Breast epithelium (tissue), 3 donors: ENCODE results near the gene MT1X.

ENCODE experiments used
- POLR2A ChIP-seq: fragments of 450-650 bp; IDR thresholded peaks from one replicate; pipeline ENCODE4 v1.6.1; 2016; ENCODE audit warnings: antibody characterized with exemption, mild to moderate bottlenecking, moderate library complexity
- TF ChIP-seq, protein P1 (sequence below), 3 donors: fragments of 450-650 bp; IDR thresholded peaks; one replicate each; pipeline ENCODE4 v1.5.1; 2016 to 2017; ENCODE audit warnings: antibody characterized with exemption in 3 of 3, mild to moderate bottlenecking in 3 of 3, moderate library complexity in 3 of 3

- TF ChIP-seq, protein P1, sequence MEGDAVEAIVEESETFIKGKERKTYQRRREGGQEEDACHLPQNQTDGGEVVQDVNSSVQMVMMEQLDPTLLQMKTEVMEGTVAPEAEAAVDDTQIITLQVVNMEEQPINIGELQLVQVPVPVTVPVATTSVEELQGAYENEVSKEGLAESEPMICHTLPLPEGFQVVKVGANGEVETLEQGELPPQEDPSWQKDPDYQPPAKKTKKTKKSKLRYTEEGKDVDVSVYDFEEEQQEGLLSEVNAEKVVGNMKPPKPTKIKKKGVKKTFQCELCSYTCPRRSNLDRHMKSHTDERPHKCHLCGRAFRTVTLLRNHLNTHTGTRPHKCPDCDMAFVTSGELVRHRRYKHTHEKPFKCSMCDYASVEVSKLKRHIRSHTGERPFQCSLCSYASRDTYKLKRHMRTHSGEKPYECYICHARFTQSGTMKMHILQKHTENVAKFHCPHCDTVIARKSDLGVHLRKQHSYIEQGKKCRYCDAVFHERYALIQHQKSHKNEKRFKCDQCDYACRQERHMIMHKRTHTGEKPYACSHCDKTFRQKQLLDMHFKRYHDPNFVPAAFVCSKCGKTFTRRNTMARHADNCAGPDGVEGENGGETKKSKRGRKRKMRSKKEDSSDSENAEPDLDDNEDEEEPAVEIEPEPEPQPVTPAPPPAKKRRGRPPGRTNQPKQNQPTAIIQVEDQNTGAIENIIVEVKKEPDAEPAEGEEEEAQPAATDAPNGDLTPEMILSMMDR (IDR thresholded peaks at IDR 0.05) = no peak
- no peak for TF ChIP-seq POLR2A
These were observed 31.5 kb downstream of the MT1X start for GRCh38 chr16:56713794-56714193.
